Kidney capillary endothelial cell (primary cell): ENCODE data around the gene KRT33B.
"Not testable (repeated sequence)": the region's sequence is repeated elsewhere in the genome, so short reads cannot be mapped to it uniquely, and the experiment has no call there.

ENCODE experiments used
- DNase-seq: peaks from one replicate; pipeline ENCODE4 v3.0.0-alpha.2; 2018; ENCODE audit warnings: low spot score

Gene KRT33B

GRCh38 chr17:41393294-41393693 is 23.7 kb upstream of the KRT33B start:
- no peak for DNase-seq

GRCh38 chr17:41392278-41392677 is 22.7 kb upstream of the KRT33B start:
- peak; percentile 40 for DNase-seq

GRCh38 chr17:41391535-41391934 is 21.9 kb upstream of the KRT33B start:
- no peak for DNase-seq

- no peak for DNase-seq
Observed at GRCh38 chr17:41390411-41390938, 20.9 kb upstream of the KRT33B start.

- DNase-seq, result no peak
Observed at GRCh38 chr17:41387670-41388069, 18.1 kb upstream of the KRT33B start.

GRCh38 chr17:41386227-41386626 is 16.6 kb upstream of the KRT33B start:
- no peak for DNase-seq

GRCh38 chr17:41383690-41384089 is 14.1 kb upstream of the KRT33B start:
- no peak for DNase-seq

GRCh38 chr17:41382394-41382793 is 12.8 kb upstream of the KRT33B start:
- no peak for DNase-seq

- not testable (repeated sequence) for DNase-seq
Observed at GRCh38 chr17:41381943-41382342, 12.3 kb upstream of the KRT33B start, which contains the start of gene KRT34. KRT34 (minus strand) TSS chr17:41382306; CDS start chr17:41382246, 60 bp downstream.

- DNase-seq, result not testable (repeated sequence)
Observed at GRCh38 chr17:41380091-41380490, 10.5 kb upstream of the KRT33B start.

- peak; percentile 47 for DNase-seq
Observed at GRCh38 chr17:41377546-41377945, 7.9 kb upstream of the KRT33B start.

- DNase-seq, result no peak
Observed at GRCh38 chr17:41369023-41369422, 590 bp downstream of the KRT33B start.

GRCh38 chr17:41367426-41368075 is 2.1 kb downstream of the KRT33B start:
- DNase-seq, result no peak

GRCh38 chr17:41366070-41366469 is 3.5 kb downstream of the KRT33B start:
- DNase-seq, result no peak

GRCh38 chr17:41363881-41364280 is 5.7 kb downstream of the KRT33B start:
- no peak for DNase-seq

- DNase-seq, result no peak
Observed at GRCh38 chr17:41360296-41360995, 9.2 kb downstream of the KRT33B start.

GRCh38 chr17:41354536-41354935 is 15.1 kb downstream of the KRT33B start:
- no peak for DNase-seq

GRCh38 chr17:41352597-41353366 is 16.8 kb downstream of the KRT33B start:
- DNase-seq, result no peak

- DNase-seq, result no peak
Observed at GRCh38 chr17:41351177-41351576, 18.4 kb downstream of the KRT33B start.

GRCh38 chr17:41350381-41350878 is 19.2 kb downstream of the KRT33B start, which contains the start of gene KRT33A:
KRT33A (minus strand) TSS chr17:41350828; CDS start chr17:41350767, 61 bp downstream.
- not testable (repeated sequence) for DNase-seq

- no peak for DNase-seq
Observed at GRCh38 chr17:41347869-41348760, 21.5 kb downstream of the KRT33B start.
